Measurements from ENCODE around the gene ANKRD40CL.
"Not testable (repeated sequence)": the region's sequence is repeated elsewhere in the genome, so short reads cannot be mapped to it uniquely, and the experiment has no call there.

Gene ANKRD40CL

GRCh38 chr17:50767446-50767845, at the start of gene ANKRD40CL:
Gene ANKRD40CL (minus strand): TSS chr17:50767518. CDS start chr17:50766913, 605 bp downstream.
- Histone ChIP-seq H3K4me2 (no peak within 1 kb of the TSS), H3K9me3 (no peaks in the 10 kb centered on the region), H3K4me1 (peaks cover 49% of the 10 kb centered on the region), H3K27ac (no peak within 1 kb of the TSS), H3K9ac (no peak within 1 kb of the TSS), H3K27me3 (no peaks in the 10 kb centered on the region), H3K4me3 (no peak within 1 kb of the TSS), H4K20me1 (no peaks in the 10 kb centered on the region), H3K36me3 (no peaks in the 10 kb centered on the region)
- no peak for TF ChIP-seq Cebpa-rat (IDR thresholded peaks at IDR 0.05)

- no peaks in the 10 kb centered on the region for H3K27me3 ChIP-seq
- H3K4me1 ChIP-seq = peaks cover 7% of the 10 kb centered on the region; the same call in 1 of the 2 replicates
- H3K27ac ChIP-seq = no peak overlapping the region
- TF ChIP-seq Cebpa-rat (IDR thresholded peaks at IDR 0.05) = no peak
- no peak overlapping the region for H3K9ac ChIP-seq
- H3K36me3 ChIP-seq = no peaks in the 10 kb centered on the region
- no peak overlapping the region for H3K4me2 ChIP-seq
- no peak overlapping the region for H3K4me3 ChIP-seq
- no peaks in the 10 kb centered on the region for H4K20me1 ChIP-seq
- no peaks in the 10 kb centered on the region for H3K9me3 ChIP-seq
Observed at GRCh38 chr17:50816271-50816670, 49.0 kb upstream of the ANKRD40CL start.

- Histone ChIP-seq H3K9me3 (no peaks in the 10 kb centered on the region), H3K4me1 (peaks cover 7% of the 10 kb centered on the region; the same call in 1 of the 2 replicates), H3K4me3 (no peak overlapping the region), H3K9ac (no peak overlapping the region), H3K36me3 (no peaks in the 10 kb centered on the region), H3K27ac (no peak overlapping the region), H3K4me2 (no peak overlapping the region), H4K20me1 (no peaks in the 10 kb centered on the region), H3K27me3 (no peaks in the 10 kb centered on the region)
- no peak for TF ChIP-seq Cebpa-rat (IDR thresholded peaks at IDR 0.05)
Observed at GRCh38 chr17:50815400-50815799, 48.1 kb upstream of the ANKRD40CL start.

GRCh38 chr17:50813583-50813982, 46.3 kb upstream of the ANKRD40CL start:
- no peaks in the 10 kb centered on the region for H4K20me1 ChIP-seq
- no peak overlapping the region for H3K4me2 ChIP-seq
- H3K9me3 ChIP-seq = no peaks in the 10 kb centered on the region
- H3K4me1 ChIP-seq = peaks cover 7% of the 10 kb centered on the region; the same call in 1 of the 2 replicates
- H3K27me3 ChIP-seq = no peaks in the 10 kb centered on the region
- TF ChIP-seq Cebpa-rat (IDR thresholded peaks at IDR 0.05) = no peak
- H3K27ac ChIP-seq = no peak overlapping the region
- no peak overlapping the region for H3K4me3 ChIP-seq
- no peak overlapping the region for H3K9ac ChIP-seq
- H3K36me3 ChIP-seq = no peaks in the 10 kb centered on the region

- H4K20me1 ChIP-seq = no peaks in the 10 kb centered on the region
- no peaks in the 10 kb centered on the region for H3K36me3 ChIP-seq
- no peak for TF ChIP-seq Cebpa-rat (IDR thresholded peaks at IDR 0.05)
- no peak overlapping the region for H3K4me2 ChIP-seq
- no peak overlapping the region for H3K4me3 ChIP-seq
- no peaks in the 10 kb centered on the region for H3K4me1 ChIP-seq
- H3K27ac ChIP-seq = no peak overlapping the region
- no peaks in the 10 kb centered on the region for H3K27me3 ChIP-seq
- H3K9ac ChIP-seq = no peak overlapping the region
- no peaks in the 10 kb centered on the region for H3K9me3 ChIP-seq
Observed at GRCh38 chr17:50808888-50809287, 41.6 kb upstream of the ANKRD40CL start.

- Histone ChIP-seq H3K9ac (no peak overlapping the region), H3K4me1 (no peaks in the 10 kb centered on the region)
Observed at GRCh38 chr17:50808413-50808812, 41.1 kb upstream of the ANKRD40CL start.

GRCh38 chr17:50807675-50808074, 40.4 kb upstream of the ANKRD40CL start:
- TF ChIP-seq Cebpa-rat (IDR thresholded peaks at IDR 0.05) = no peak

More at GRCh38 chr17:50808413-50808812, 41.1 kb upstream of the ANKRD40CL start:
- H4K20me1 ChIP-seq = no peaks in the 10 kb centered on the region
- H3K4me3 ChIP-seq = no peak overlapping the region
- no peak overlapping the region for H3K27ac ChIP-seq
- no peaks in the 10 kb centered on the region for H3K9me3 ChIP-seq
- H3K36me3 ChIP-seq = no peaks in the 10 kb centered on the region
- H3K27me3 ChIP-seq = no peaks in the 10 kb centered on the region
- TF ChIP-seq Cebpa-rat (IDR thresholded peaks at IDR 0.05) = no peak
- H3K4me2 ChIP-seq = no peak overlapping the region

GRCh38 chr17:50807009-50807408, 39.7 kb upstream of the ANKRD40CL start:
- no peaks in the 10 kb centered on the region for H4K20me1 ChIP-seq
- H3K27ac ChIP-seq = no peak overlapping the region
- TF ChIP-seq Cebpa-rat (IDR thresholded peaks at IDR 0.05) = no peak
- no peak overlapping the region for H3K4me3 ChIP-seq
- H3K4me2 ChIP-seq = no peak overlapping the region
- H3K9me3 ChIP-seq = no peaks in the 10 kb centered on the region
- H3K4me1 ChIP-seq = no peaks in the 10 kb centered on the region
- H3K36me3 ChIP-seq = no peaks in the 10 kb centered on the region
- H3K9ac ChIP-seq = no peak overlapping the region
- no peaks in the 10 kb centered on the region for H3K27me3 ChIP-seq

More at GRCh38 chr17:50807675-50808074, 40.4 kb upstream of the ANKRD40CL start:
- Histone ChIP-seq H3K4me1 (no peaks in the 10 kb centered on the region), H4K20me1 (no peaks in the 10 kb centered on the region), H3K9ac (no peak overlapping the region), H3K36me3 (no peaks in the 10 kb centered on the region), H3K4me2 (no peak overlapping the region), H3K27ac (no peak overlapping the region), H3K9me3 (no peaks in the 10 kb centered on the region), H3K27me3 (no peaks in the 10 kb centered on the region), H3K4me3 (no peak overlapping the region)

DNA sequence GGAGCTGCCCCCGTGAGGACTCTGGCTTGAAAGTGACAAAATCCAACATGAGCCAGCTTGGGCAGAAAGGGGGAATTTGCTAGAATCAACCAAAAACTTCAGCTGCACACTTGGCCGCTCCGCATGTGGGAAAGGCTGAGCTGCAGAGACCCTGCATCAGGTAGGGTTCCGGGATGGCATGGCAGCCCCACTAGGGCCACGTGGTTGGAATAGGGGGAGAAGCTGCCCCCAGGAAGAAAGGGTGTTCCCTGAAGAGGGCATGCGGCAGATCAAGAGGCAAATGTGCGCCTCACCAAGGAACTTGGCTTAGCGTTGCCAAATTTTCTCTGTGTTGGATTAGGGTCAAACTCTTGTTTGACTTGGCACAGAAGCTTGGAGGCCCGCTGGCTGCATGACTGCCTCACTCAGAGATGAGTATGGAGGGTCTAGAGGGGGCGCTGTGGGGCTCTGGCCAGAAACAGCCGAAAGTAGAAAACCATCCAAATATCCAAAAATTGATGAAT, 38.9 kb upstream of the ANKRD40CL start:
- Histone ChIP-seq H3K27me3 (no peaks in the 10 kb centered on the region), H3K4me2 (no peak overlapping the region), H3K9me3 (no peaks in the 10 kb centered on the region), H3K27ac (no peak overlapping the region), H3K4me1 (peaks cover 3% of the 10 kb centered on the region), H3K36me3 (no peaks in the 10 kb centered on the region), H4K20me1 (no peaks in the 10 kb centered on the region), H3K4me3 (no peak overlapping the region), H3K9ac (no peak overlapping the region)
- no peak for TF ChIP-seq Cebpa-rat (IDR thresholded peaks at IDR 0.05)

- Histone ChIP-seq H3K27ac (no peak overlapping the region), H4K20me1 (no peaks in the 10 kb centered on the region), H3K4me2 (no peak overlapping the region), H3K27me3 (no peaks in the 10 kb centered on the region), H3K4me3 (no peak overlapping the region), H3K9me3 (no peaks in the 10 kb centered on the region), H3K36me3 (no peaks in the 10 kb centered on the region), H3K4me1 (peaks cover 8% of the 10 kb centered on the region), H3K9ac (no peak overlapping the region)
- TF ChIP-seq Cebpa-rat (IDR thresholded peaks at IDR 0.05) = no peak
Observed at GRCh38 chr17:50805486-50805885, 38.2 kb upstream of the ANKRD40CL start.

GRCh38 chr17:50804749-50805475, 37.6 kb upstream of the ANKRD40CL start:
- not testable (repeated sequence) for H3K36me3 ChIP-seq, H4K20me1 ChIP-seq, H3K27ac ChIP-seq, H3K4me2 ChIP-seq, H3K9me3 ChIP-seq, H3K9ac ChIP-seq, H3K4me1 ChIP-seq, H3K27me3 ChIP-seq, H3K4me3 ChIP-seq

Data from BLaER1 (cell line).